Activated naive CD4-positive, alpha-beta T cell treated with anti-CD3 and anti-CD28 coated beads for 36 hours (primary cell): ENCODE results near the gene PIGK. TPM values are rescaled to one million over a fixed set of nuclear protein-coding genes. Genes with fewer than 3 reads are reported as not detected.
"Not testable (repeated sequence)": the region's sequence is repeated elsewhere in the genome, so short reads cannot be mapped to it uniquely, and the experiment has no call there.

Source experiments
- CTCF ChIA-PET: fragments of 350-600 bp; sonication (Branson Sonifier 250); formaldehyde crosslinking; loops from one replicate; lab custom pipeline; 2021; ENCODE audit warnings: antibody characterized with exemption; lab: Charles Lee
- DNase-seq: peaks from one replicate; pipeline ENCODE4 v3.0.0-alpha.2; 2020
- H3K27ac Mint-ChIP-seq: one replicate; pipeline ENCODE4 v1.8.0; 2021; ENCODE audit warnings: mild to moderate bottlenecking, mixed read lengths
- H3K27me3 Mint-ChIP-seq: one replicate; pipeline ENCODE4 v1.8.0; 2021; ENCODE audit warnings: low read depth, mixed read lengths
- H3K36me3 Mint-ChIP-seq: one replicate; pipeline ENCODE4 v1.8.0; 2021; ENCODE audit warnings: low read depth, mixed read lengths
- H3K4me1 Mint-ChIP-seq: one replicate; pipeline ENCODE4 v1.8.0; 2021; ENCODE audit warnings: low read depth, mixed read lengths
- H3K4me3 Mint-ChIP-seq: one replicate; pipeline ENCODE4 v1.8.0; 2021; ENCODE audit warnings: mild to moderate bottlenecking, moderate library complexity, mixed read lengths
- H3K9me3 Mint-ChIP-seq: one replicate; pipeline ENCODE4 v1.8.0; 2021; ENCODE audit warnings: mixed read lengths
- intact Hi-C: fragments of 100-400 bp; cut with micrococcal nuclease; formaldehyde crosslinking; loops from one replicate; pipeline ENCODE4 v1.15.1; 2023
- total RNA-seq, 2 experiments: library from RNA; stranded (reverse); gene quantifications; one replicate each; pipeline ENCODE4 v1.2.3, GENCODE V29; 2021

PIGK gene
- total RNA-seq, 2 experiments from 2014 or later = 27.3 to 30.8 TPM

- peaks cover 11% of the 10 kb centered on the region for H3K9me3 Mint-ChIP-seq
These were observed 9.6 kb upstream of the PIGK start for GRCh38 chr1:77228836-77229235.

GRCh38 chr1:77227381-77227780, 8.2 kb upstream of the PIGK start:
- peaks cover 3% of the 10 kb centered on the region for H3K9me3 Mint-ChIP-seq
- H3K27ac Mint-ChIP-seq = no peak overlapping the region
- intact Hi-C loops = no loop called here
- H3K36me3 Mint-ChIP-seq = peaks cover 10% of the 10 kb centered on the region
- CTCF ChIA-PET = interaction anchor here (1.2 kb wide), 1 partner anchor 192 kb away, joined by 3 read pairs; no protein-coding TSS in a partner anchor
- H3K27me3 Mint-ChIP-seq = no peaks in the 10 kb centered on the region
- no peak overlapping the region for H3K4me3 Mint-ChIP-seq
- H3K4me1 Mint-ChIP-seq = no peaks in the 10 kb centered on the region
- DNase-seq = no peak

More at GRCh38 chr1:77228836-77229235, 9.6 kb upstream of the PIGK start:
- Mint-ChIP-seq H3K4me1 (no peaks in the 10 kb centered on the region), H3K36me3 (peaks cover 3% of the 10 kb centered on the region), H3K27ac (no peak overlapping the region), H3K27me3 (no peaks in the 10 kb centered on the region), H3K4me3 (no peak overlapping the region)
- CTCF ChIA-PET = no interaction called here
- no peak for DNase-seq
- intact Hi-C loops = no loop called here

- H3K36me3 Mint-ChIP-seq = peaks cover 26% of the 10 kb centered on the region
- peaks cover 1% of the 10 kb centered on the region for H3K9me3 Mint-ChIP-seq
- H3K4me3 Mint-ChIP-seq = no peak overlapping the region
- H3K27me3 Mint-ChIP-seq = no peaks in the 10 kb centered on the region
- H3K27ac Mint-ChIP-seq = no peak overlapping the region
- intact Hi-C loops = no loop called here
- no peak for DNase-seq
- CTCF ChIA-PET = no interaction called here
- H3K4me1 Mint-ChIP-seq = peaks cover 16% of the 10 kb centered on the region
These were observed 3.3 kb upstream of the PIGK start for GRCh38 chr1:77222496-77222895.

GRCh38 chr1:77220687-77221463, 1.6 kb upstream of the PIGK start:
- H3K4me3 Mint-ChIP-seq = peak overlapping the region; percentile 51
- H3K27ac Mint-ChIP-seq = no peak overlapping the region
- peaks cover 26% of the 10 kb centered on the region for H3K36me3 Mint-ChIP-seq
- peaks cover 25% of the 10 kb centered on the region for H3K4me1 Mint-ChIP-seq
- no peaks in the 10 kb centered on the region for H3K27me3 Mint-ChIP-seq
- intact Hi-C loops = no loop called here
- CTCF ChIA-PET = interaction anchor here (1.1 kb wide), 1 partner anchor 312 kb away, joined by 5 read pairs; no protein-coding TSS in a partner anchor
- peaks cover 1% of the 10 kb centered on the region for H3K9me3 Mint-ChIP-seq
- no peak for DNase-seq

GRCh38 chr1:77218477-77219165, 609 bp downstream of the PIGK start:
- Mint-ChIP-seq H3K27me3 (no peaks in the 10 kb centered on the region), H3K4me3 (peak overlapping the region; percentile 93), H3K36me3 (peaks cover 23% of the 10 kb centered on the region), H3K9me3 (no peaks in the 10 kb centered on the region), H3K4me1 (peaks cover 44% of the 10 kb centered on the region), H3K27ac (peak overlapping the region; percentile 94)
- peak; percentile 16 for DNase-seq
- intact Hi-C loops = loop anchor here (1.0 to 5.0 kb wide), 10 partner anchors 49 to 1144 kb away; partner anchors contain the start of genes AK5, FUBP1, ST6GALNAC3 and USP33
- CTCF ChIA-PET = interaction anchor here (1.3 kb wide), 1 partner anchor 42 kb away, joined by 4 read pairs; no protein-coding TSS in a partner anchor

GRCh38 chr1:77204043-77204442, 15.2 kb downstream of the PIGK start:
- H3K9me3 Mint-ChIP-seq, CTCF ChIA-PET, H3K4me3 Mint-ChIP-seq, H3K27ac Mint-ChIP-seq, DNase-seq, H3K4me1 Mint-ChIP-seq, intact Hi-C loops, H3K27me3 Mint-ChIP-seq: not testable (repeated sequence)
- peaks cover 25% of the 10 kb centered on the region for H3K36me3 Mint-ChIP-seq

GRCh38 chr1:77202751-77203150, 16.5 kb downstream of the PIGK start:
- Mint-ChIP-seq H3K36me3 (peaks cover 22% of the 10 kb centered on the region), H3K4me1 (peaks cover 3% of the 10 kb centered on the region), H3K4me3 (no peak overlapping the region), H3K27me3 (no peaks in the 10 kb centered on the region), H3K27ac (no peak overlapping the region), H3K9me3 (peaks cover 4% of the 10 kb centered on the region)
- CTCF ChIA-PET = no interaction called here
- intact Hi-C loops = no loop called here
- no peak for DNase-seq

GRCh38 chr1:77200806-77201205, 18.4 kb downstream of the PIGK start:
- Mint-ChIP-seq H3K9me3 (peaks cover 4% of the 10 kb centered on the region), H3K4me1 (peaks cover 8% of the 10 kb centered on the region), H3K27ac (no peak overlapping the region), H3K4me3 (no peak overlapping the region), H3K27me3 (no peaks in the 10 kb centered on the region), H3K36me3 (peaks cover 26% of the 10 kb centered on the region)
- CTCF ChIA-PET = no interaction called here
- DNase-seq = no peak
- intact Hi-C loops = no loop called here

- H3K36me3 Mint-ChIP-seq = peaks cover 21% of the 10 kb centered on the region
- intact Hi-C loops = no loop called here
- H3K4me3 Mint-ChIP-seq = no peak overlapping the region
- H3K9me3 Mint-ChIP-seq = peaks cover 4% of the 10 kb centered on the region
- H3K4me1 Mint-ChIP-seq = peaks cover 8% of the 10 kb centered on the region
- DNase-seq = no peak
- CTCF ChIA-PET = no interaction called here
- no peaks in the 10 kb centered on the region for H3K27me3 Mint-ChIP-seq
- H3K27ac Mint-ChIP-seq = no peak overlapping the region
These were observed 18.9 kb downstream of the PIGK start for GRCh38 chr1:77200293-77200692.

GRCh38 chr1:77197351-77197750, 21.9 kb downstream of the PIGK start:
- H3K36me3 Mint-ChIP-seq = peaks cover 19% of the 10 kb centered on the region
- intact Hi-C loops = no loop called here
- H3K27ac Mint-ChIP-seq = no peak overlapping the region
- CTCF ChIA-PET = no interaction called here
- no peaks in the 10 kb centered on the region for H3K27me3 Mint-ChIP-seq
- H3K9me3 Mint-ChIP-seq = no peaks in the 10 kb centered on the region
- DNase-seq = no peak
- H3K4me3 Mint-ChIP-seq = no peak overlapping the region
- peaks cover 15% of the 10 kb centered on the region for H3K4me1 Mint-ChIP-seq

GRCh38 chr1:77193951-77194350, 25.3 kb downstream of the PIGK start:
- intact Hi-C loops = loop anchor here (2.0 kb wide), 1 partner anchor 29 kb away; no protein-coding TSS in a partner anchor
- CTCF ChIA-PET = interaction anchor here (0.7 kb wide), 1 partner anchor 12 kb away, joined by 3 read pairs; no protein-coding TSS in a partner anchor
- no peak overlapping the region for H3K4me3 Mint-ChIP-seq
- H3K27ac Mint-ChIP-seq = no peak overlapping the region
- DNase-seq = no peak
- H3K27me3 Mint-ChIP-seq = no peaks in the 10 kb centered on the region
- peaks cover 20% of the 10 kb centered on the region for H3K36me3 Mint-ChIP-seq
- H3K4me1 Mint-ChIP-seq = peaks cover 29% of the 10 kb centered on the region
- H3K9me3 Mint-ChIP-seq = no peaks in the 10 kb centered on the region

GRCh38 chr1:77188770-77189169, 30.5 kb downstream of the PIGK start:
- Mint-ChIP-seq H3K36me3 (peaks cover 28% of the 10 kb centered on the region), H3K27ac (peak overlapping the region; percentile 50), H3K4me1 (peaks cover 26% of the 10 kb centered on the region), H3K27me3 (no peaks in the 10 kb centered on the region), H3K4me3 (no peak overlapping the region), H3K9me3 (no peaks in the 10 kb centered on the region)
- CTCF ChIA-PET = no interaction called here
- no peak for DNase-seq
- intact Hi-C loops = no loop called here
